Mesothelial cell of epicardium (in vitro differentiated cells): ENCODE measurements around the gene TELO2. TPM values are rescaled to one million over a fixed set of nuclear protein-coding genes. Genes with fewer than 3 reads are reported as not detected.

Experiments
- DNase-seq, 2 experiments: peaks; one replicate each; pipeline ENCODE4 v3.0.0; 2021; ENCODE audit warnings: low spot score in 2 of 2; ENCODE audit not compliant: unreplicated experiment in 2 of 2
- H3K27ac Mint-ChIP-seq: 2 replicates; pipeline ENCODE4 v1.8.0; 2021; ENCODE audit warnings: mixed read lengths
- H3K27me3 Mint-ChIP-seq: 2 replicates; pipeline ENCODE4 v1.8.0; 2021; ENCODE audit warnings: low read depth, mixed read lengths
- H3K36me3 Mint-ChIP-seq: 2 replicates; pipeline ENCODE4 v1.8.0; 2021; ENCODE audit warnings: mixed read lengths
- H3K4me1 Mint-ChIP-seq: 2 replicates; pipeline ENCODE4 v1.8.0; 2021; ENCODE audit warnings: mixed read lengths
- H3K4me3 Mint-ChIP-seq: 2 replicates; pipeline ENCODE4 v1.8.0; 2021; ENCODE audit warnings: mild to moderate bottlenecking, moderate library complexity, mixed read lengths
- H3K9me3 Mint-ChIP-seq: 2 replicates; pipeline ENCODE4 v1.8.0; 2021; ENCODE audit warnings: mixed read lengths
- CTCF ChIP-seq: fragments of 200-600 bp; sonication (generic); IDR thresholded peaks from one replicate; pipeline ENCODE4 v1.5.0; 2021; ENCODE audit warnings: antibody characterized with exemption; ENCODE audit not compliant: unreplicated experiment
- total RNA-seq: library from RNA; stranded (reverse); gene quantifications from 3 replicates; pipeline ENCODE4 v1.2.1, GENCODE V29; 2021

TELO2 gene
- total RNA-seq, 1 donor from 2014 or later: 70.2 TPM

GRCh38 chr16:1509307-1510221 is 16.4 kb downstream of the TELO2 start:
- Mint-ChIP-seq H3K27me3 (no peaks in the 10 kb centered on the region), H3K4me1 (no peaks in the 10 kb centered on the region), H3K27ac (no peak overlapping the region), H3K4me3 (no peak overlapping the region), H3K36me3 (peaks cover 28% of the 10 kb centered on the region), H3K9me3 (peaks cover 2% of the 10 kb centered on the region)
- no peak for DNase-seq
- TF ChIP-seq CTCF: no peak

- Mint-ChIP-seq H3K9me3 (peaks cover 8% of the 10 kb centered on the region), H3K36me3 (peaks cover 34% of the 10 kb centered on the region), H3K4me1 (no peaks in the 10 kb centered on the region), H3K27me3 (no peaks in the 10 kb centered on the region), H3K27ac (no peak overlapping the region), H3K4me3 (no peak overlapping the region)
- TF ChIP-seq CTCF: no peak
- DNase-seq: no peak
Observed at GRCh38 chr16:1510272-1510671, 17.1 kb downstream of the TELO2 start.

GRCh38 chr16:1510941-1511351 is 17.8 kb downstream of the TELO2 start:
- no peak for DNase-seq
- peaks cover 12% of the 10 kb centered on the region for H3K9me3 Mint-ChIP-seq
- peaks cover 38% of the 10 kb centered on the region for H3K36me3 Mint-ChIP-seq
- H3K4me1 Mint-ChIP-seq: no peaks in the 10 kb centered on the region
- H3K4me3 Mint-ChIP-seq: no peak overlapping the region
- no peak overlapping the region for H3K27ac Mint-ChIP-seq
- H3K27me3 Mint-ChIP-seq: no peaks in the 10 kb centered on the region
- no peak for TF ChIP-seq CTCF

GRCh38 chr16:1511662-1512569 is 18.8 kb downstream of the TELO2 start:
- no peak overlapping the region for H3K4me3 Mint-ChIP-seq
- H3K36me3 Mint-ChIP-seq: peaks cover 42% of the 10 kb centered on the region
- H3K9me3 Mint-ChIP-seq: peaks cover 12% of the 10 kb centered on the region
- H3K27me3 Mint-ChIP-seq: no peaks in the 10 kb centered on the region
- DNase-seq: no peak
- TF ChIP-seq CTCF: no peak
- no peak overlapping the region for H3K27ac Mint-ChIP-seq
- no peaks in the 10 kb centered on the region for H3K4me1 Mint-ChIP-seq

DNA sequence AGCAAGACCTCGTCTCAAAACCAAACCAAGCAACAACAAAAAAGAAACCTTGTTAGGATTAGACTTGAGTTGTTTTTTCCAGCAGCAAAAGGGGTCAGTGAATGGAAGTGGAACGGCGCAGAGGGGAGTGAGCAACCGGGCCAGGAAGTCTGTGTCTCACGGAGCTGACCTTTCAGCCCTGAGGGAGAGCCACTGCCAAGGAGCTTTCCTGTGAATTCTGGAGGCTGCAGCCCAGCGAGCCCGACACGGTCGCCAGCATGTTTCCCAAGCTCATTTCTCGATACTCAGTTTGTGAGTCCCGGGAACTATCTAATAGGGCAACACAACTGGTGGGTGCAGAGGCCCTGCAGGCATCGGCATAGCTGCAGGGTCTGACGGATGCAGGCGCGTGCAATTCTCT is 19.6 kb downstream of the TELO2 start:
- Mint-ChIP-seq H3K4me1 (no peaks in the 10 kb centered on the region), H3K9me3 (peaks cover 12% of the 10 kb centered on the region), H3K4me3 (no peak overlapping the region), H3K27me3 (no peaks in the 10 kb centered on the region), H3K36me3 (peaks cover 42% of the 10 kb centered on the region), H3K27ac (no peak overlapping the region)
- no peak for TF ChIP-seq CTCF
- DNase-seq: no peak
